ENCODE measurements around the gene VEGFA.

VEGFA gene

GRCh38 chr6:43834528-43835155 lies 64.6 kb downstream of the VEGFA start:
- no peak for DNase-seq (ENCODE audit: low read depth in 1 of 2, low spot score in 1 of 2)
- Histone ChIP-seq H3K27me3 (ENCODE audit: insufficient read depth, poor library complexity, severe bottlenecking) (no peaks in the 10 kb centered on the region), H3K4me3 (replicated peaks; ENCODE audit: insufficient read depth, low read length) (no peak overlapping the region), H3K27ac (replicated peaks) (no peak overlapping the region)
- no peak for TF ChIP-seq SPI1 (IDR thresholded peaks at IDR 0.05; ENCODE audit: borderline replicate concordance, low read depth)
- TF ChIP-seq REST (IDR thresholded peaks at IDR 0.05; ENCODE audit: insufficient replicate concordance, low read depth), result no peak
- no peak for TF ChIP-seq GABPA (IDR thresholded peaks at IDR 0.05; ENCODE audit: low read depth)
- TF ChIP-seq POLR2AphosphoS5 (IDR thresholded peaks at IDR 0.05; ENCODE audit: low read depth), result no peak
- TF ChIP-seq, protein P1, sequence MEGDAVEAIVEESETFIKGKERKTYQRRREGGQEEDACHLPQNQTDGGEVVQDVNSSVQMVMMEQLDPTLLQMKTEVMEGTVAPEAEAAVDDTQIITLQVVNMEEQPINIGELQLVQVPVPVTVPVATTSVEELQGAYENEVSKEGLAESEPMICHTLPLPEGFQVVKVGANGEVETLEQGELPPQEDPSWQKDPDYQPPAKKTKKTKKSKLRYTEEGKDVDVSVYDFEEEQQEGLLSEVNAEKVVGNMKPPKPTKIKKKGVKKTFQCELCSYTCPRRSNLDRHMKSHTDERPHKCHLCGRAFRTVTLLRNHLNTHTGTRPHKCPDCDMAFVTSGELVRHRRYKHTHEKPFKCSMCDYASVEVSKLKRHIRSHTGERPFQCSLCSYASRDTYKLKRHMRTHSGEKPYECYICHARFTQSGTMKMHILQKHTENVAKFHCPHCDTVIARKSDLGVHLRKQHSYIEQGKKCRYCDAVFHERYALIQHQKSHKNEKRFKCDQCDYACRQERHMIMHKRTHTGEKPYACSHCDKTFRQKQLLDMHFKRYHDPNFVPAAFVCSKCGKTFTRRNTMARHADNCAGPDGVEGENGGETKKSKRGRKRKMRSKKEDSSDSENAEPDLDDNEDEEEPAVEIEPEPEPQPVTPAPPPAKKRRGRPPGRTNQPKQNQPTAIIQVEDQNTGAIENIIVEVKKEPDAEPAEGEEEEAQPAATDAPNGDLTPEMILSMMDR (IDR thresholded peaks at IDR 0.05; ENCODE audit: insufficient read depth, low read length), result no peak

- H3K27me3 ChIP-seq (ENCODE audit: insufficient read depth, poor library complexity, severe bottlenecking), result no peaks in the 10 kb centered on the region
- TF ChIP-seq GABPA (IDR thresholded peaks at IDR 0.05; ENCODE audit: low read depth) (no peak), SPI1 (IDR thresholded peaks at IDR 0.05; ENCODE audit: borderline replicate concordance, low read depth) (no peak), POLR2AphosphoS5 (IDR thresholded peaks at IDR 0.05; ENCODE audit: low read depth) (no peak), REST (IDR thresholded peaks at IDR 0.05; ENCODE audit: insufficient replicate concordance, low read depth) (no peak)
- TF ChIP-seq, protein P1 (IDR thresholded peaks at IDR 0.05; ENCODE audit: insufficient read depth, low read length), result no peak
- DNase-seq (ENCODE audit: low read depth in 1 of 2, low spot score in 1 of 2), result no peak
Measured at GRCh38 chr6:43835872-43836419, 65.9 kb downstream of the VEGFA start.

More at GRCh38 chr6:43835872-43836419, 65.9 kb downstream of the VEGFA start:
- Histone ChIP-seq H3K27ac (replicated peaks) (no peak overlapping the region), H3K4me3 (replicated peaks; ENCODE audit: insufficient read depth, low read length) (no peak overlapping the region)

Measured in HL-60 (cell line).